HUES6 (cell line): ENCODE results near the gene NARS2.
"Not testable (repeated sequence)": the region's sequence is repeated elsewhere in the genome, so short reads cannot be mapped to it uniquely, and the experiment has no call there.

ENCODE experiments used
- H3K27ac ChIP-seq: 2 replicates; pipeline ENCODE4 v1.7.0; 2013; ENCODE audit warnings: low read depth, mild to moderate bottlenecking, low read length, inconsistent platforms
- H3K27me3 ChIP-seq: 2 replicates; pipeline ENCODE4 v1.6.1; 2013; ENCODE audit warnings: low read length; ENCODE audit not compliant: control insufficient read depth, insufficient read depth
- H3K36me3 ChIP-seq: 2 replicates; pipeline ENCODE4 v1.6.1; 2013; ENCODE audit warnings: low read length; ENCODE audit not compliant: control insufficient read depth, insufficient read depth
- H3K4me1 ChIP-seq: 2 replicates; pipeline ENCODE4 v1.6.1; 2013; ENCODE audit warnings: low read length; ENCODE audit not compliant: control insufficient read depth, insufficient read depth
- H3K4me3 ChIP-seq: 2 replicates; pipeline ENCODE4 v1.5.1; 2013; ENCODE audit warnings: low read depth, low read length
- H3K9ac ChIP-seq: one replicate; pipeline ENCODE4 v1.6.1; 2013; ENCODE audit warnings: mild to moderate bottlenecking, low read length
- H3K9me3 ChIP-seq: 2 replicates; pipeline ENCODE4 v1.6.1; 2013; ENCODE audit warnings: low read depth, low read length; ENCODE audit not compliant: control insufficient read depth, insufficient read depth

The NARS2 gene

GRCh38 chr11:78602771-78603170 is 28.1 kb upstream of the NARS2 start:
- H3K27me3 ChIP-seq, H3K4me1 ChIP-seq, H3K9ac ChIP-seq: not testable (repeated sequence)

GRCh38 chr11:78601066-78601465 is 26.4 kb upstream of the NARS2 start:
- not testable (repeated sequence) for H3K4me3 ChIP-seq, H3K9me3 ChIP-seq, H3K4me1 ChIP-seq, H3K36me3 ChIP-seq, H3K27ac ChIP-seq, H3K27me3 ChIP-seq, H3K9ac ChIP-seq

More at GRCh38 chr11:78602771-78603170, 28.1 kb upstream of the NARS2 start:
- not testable (repeated sequence) for H3K9me3 ChIP-seq, H3K36me3 ChIP-seq, H3K4me3 ChIP-seq, H3K27ac ChIP-seq

GRCh38 chr11:78597579-78597978 is 22.9 kb upstream of the NARS2 start:
- not testable (repeated sequence) for H3K36me3 ChIP-seq, H3K27ac ChIP-seq, H3K9ac ChIP-seq, H3K4me3 ChIP-seq, H3K27me3 ChIP-seq, H3K9me3 ChIP-seq
- H3K4me1 ChIP-seq = peaks cover 17% of the 10 kb centered on the region; the same call in 1 of the 2 replicates

GRCh38 chr11:78595436-78596130 is 20.9 kb upstream of the NARS2 start:
- Histone ChIP-seq H3K9ac (no peak overlapping the region), H3K36me3 (no peaks in the 10 kb centered on the region), H3K27ac (no peak overlapping the region), H3K4me1 (peaks cover 17% of the 10 kb centered on the region; the same call in 1 of the 2 replicates), H3K27me3 (no peaks in the 10 kb centered on the region), H3K4me3 (no peak overlapping the region), H3K9me3 (no peaks in the 10 kb centered on the region)

- Histone ChIP-seq H3K27me3 (no peaks in the 10 kb centered on the region), H3K27ac (no peak overlapping the region)
Observed at GRCh38 chr11:78594814-78595213, 20.1 kb upstream of the NARS2 start.

GRCh38 chr11:78588517-78588916 is 13.9 kb upstream of the NARS2 start:
- no peak overlapping the region for H3K9ac ChIP-seq
- no peak overlapping the region for H3K4me3 ChIP-seq
- H3K9me3 ChIP-seq = peaks cover 7% of the 10 kb centered on the region; the same call in 1 of the 2 replicates
- no peaks in the 10 kb centered on the region for H3K4me1 ChIP-seq
- no peak overlapping the region for H3K27ac ChIP-seq
- H3K27me3 ChIP-seq = no peaks in the 10 kb centered on the region
- H3K36me3 ChIP-seq = no peaks in the 10 kb centered on the region

More at GRCh38 chr11:78594814-78595213, 20.1 kb upstream of the NARS2 start:
- Histone ChIP-seq H3K4me1 (peaks cover 17% of the 10 kb centered on the region; the same call in 1 of the 2 replicates), H3K9ac (no peak overlapping the region), H3K36me3 (no peaks in the 10 kb centered on the region), H3K9me3 (no peaks in the 10 kb centered on the region), H3K4me3 (no peak overlapping the region)

- no peaks in the 10 kb centered on the region for H3K36me3 ChIP-seq
Observed at GRCh38 chr11:78587446-78587845, 12.8 kb upstream of the NARS2 start.

GRCh38 chr11:78586452-78587046 is 11.9 kb upstream of the NARS2 start:
- no peak overlapping the region for H3K9ac ChIP-seq
- H3K27me3 ChIP-seq = no peaks in the 10 kb centered on the region
- H3K4me1 ChIP-seq = no peaks in the 10 kb centered on the region
- H3K9me3 ChIP-seq = peaks cover 14% of the 10 kb centered on the region; the same call in 1 of the 2 replicates
- H3K27ac ChIP-seq = no peak overlapping the region
- H3K4me3 ChIP-seq = no peak overlapping the region
- H3K36me3 ChIP-seq = no peaks in the 10 kb centered on the region

More at GRCh38 chr11:78587446-78587845, 12.8 kb upstream of the NARS2 start:
- no peak overlapping the region for H3K4me3 ChIP-seq
- peaks cover 14% of the 10 kb centered on the region; the same call in 1 of the 2 replicates for H3K9me3 ChIP-seq
- H3K27ac ChIP-seq = no peak overlapping the region
- no peaks in the 10 kb centered on the region for H3K4me1 ChIP-seq
- H3K27me3 ChIP-seq = no peaks in the 10 kb centered on the region
- no peak overlapping the region for H3K9ac ChIP-seq

- Histone ChIP-seq H3K9ac (no peak overlapping the region), H3K9me3 (peaks cover 14% of the 10 kb centered on the region; the same call in 1 of the 2 replicates), H3K4me3 (no peak overlapping the region), H3K36me3 (no peaks in the 10 kb centered on the region), H3K27ac (no peak overlapping the region), H3K27me3 (no peaks in the 10 kb centered on the region), H3K4me1 (no peaks in the 10 kb centered on the region)
Observed at GRCh38 chr11:78583889-78584288, 9.2 kb upstream of the NARS2 start.

- Histone ChIP-seq H3K4me3 (no peak overlapping the region), H3K9me3 (no peaks in the 10 kb centered on the region), H3K27me3 (no peaks in the 10 kb centered on the region), H3K36me3 (no peaks in the 10 kb centered on the region), H3K4me1 (no peaks in the 10 kb centered on the region), H3K9ac (no peak overlapping the region), H3K27ac (no peak overlapping the region)
Observed at GRCh38 chr11:78577495-78577894, 2.8 kb upstream of the NARS2 start.

GRCh38 chr11:78576549-78577097 is 2.0 kb upstream of the NARS2 start:
- peaks cover 2% of the 10 kb centered on the region for H3K36me3 ChIP-seq
- no peaks in the 10 kb centered on the region for H3K27me3 ChIP-seq
- no peaks in the 10 kb centered on the region for H3K4me1 ChIP-seq
- H3K4me3 ChIP-seq = no peak overlapping the region
- no peaks in the 10 kb centered on the region for H3K9me3 ChIP-seq
- H3K27ac ChIP-seq = no peak overlapping the region
- no peak overlapping the region for H3K9ac ChIP-seq
